Measurements from ENCODE around the gene OR2AG1.
A peak's percentile ranks its signal among the peaks of the same experiment; 100 is the strongest.
"Not testable (repeated sequence)": the region's sequence is repeated elsewhere in the genome, so short reads cannot be mapped to it uniquely, and the experiment has no call there.

OR2AG1 gene

GRCh38 chr11:6794639-6795038 lies 11.8 kb downstream of the OR2AG1 start:
- Histone ChIP-seq H3K18ac (ENCODE audit: low read length) (no peak overlapping the region), H2BK5ac (ENCODE audit: low read length) (no peak overlapping the region), H3K14ac (ENCODE audit: low read length) (no peak overlapping the region), H3K27ac (replicated peaks; ENCODE audit: low read length) (no peak overlapping the region), H3K9me3 (replicated peaks in 1 of 2; ENCODE audit: control insufficient read depth in 2 of 2, insufficient read depth in 1 of 2, low read depth in 1 of 2, low read length in 2 of 2) (no peaks in the 10 kb centered on the region), H2BK15ac (ENCODE audit: low read length) (no peak overlapping the region), H3K9ac (ENCODE audit: low read depth, low read length, poor library complexity) (no peak overlapping the region), H3K4me1 (ENCODE audit: control insufficient read depth in 2 of 2, insufficient read depth in 1 of 2, low read depth in 1 of 2, low read length in 2 of 2) (no peaks in the 10 kb centered on the region), H2BK120ac (ENCODE audit: low read depth, low read length) (no peak overlapping the region), H2AFZ (ENCODE audit: low read length) (no peak overlapping the region), H2BK12ac (ENCODE audit: low read length) (no peak overlapping the region), H3K4me2 (ENCODE audit: insufficient read depth, low read length, poor library complexity, severe bottlenecking) (no peak overlapping the region), H3K4ac (ENCODE audit: low read length) (no peak overlapping the region), H4K8ac (ENCODE audit: low read depth, low read length) (no peak overlapping the region), H3K23ac (ENCODE audit: low read depth, low read length, poor library complexity) (no peak overlapping the region), H3K4me3 (ENCODE audit: low read length in 2 of 2) (no peak overlapping the region), H3K27me3 (ENCODE audit: control insufficient read depth in 3 of 3, insufficient read depth in 3 of 3, low read depth in 1 of 3, low read length in 3 of 3) (no peaks in the 10 kb centered on the region), H4K91ac (ENCODE audit: low read depth, low read length, poor library complexity) (no peak overlapping the region), H3K36me3 (replicated peaks in 1 of 2; ENCODE audit: control insufficient read depth in 2 of 2, insufficient read depth in 2 of 2, low read length in 2 of 2) (no peaks in the 10 kb centered on the region), H3K79me1 (ENCODE audit: low read depth, low read length) (no peaks in the 10 kb centered on the region), H2AK5ac (ENCODE audit: low read depth, low read length) (no peak overlapping the region)
- no CpG with 5 or more reads among the region's 4 CpGs for WGBS, 2 donors (ENCODE audit: extremely low coverage in 2 of 2, insufficient read length in 2 of 2, insufficient replicate concordance in 1 of 2)
- no peak for DNase-seq (ENCODE audit: low spot score)

- no peak within 1 kb of the TSS for H4K8ac ChIP-seq (ENCODE audit: low read depth, low read length)
- H4K91ac ChIP-seq (ENCODE audit: low read depth, low read length, poor library complexity) = no peak within 1 kb of the TSS
- no peak for DNase-seq (ENCODE audit: low spot score)
- no peak within 1 kb of the TSS for H3K4ac ChIP-seq (ENCODE audit: low read length)
- no peaks in the 10 kb centered on the region for H3K79me1 ChIP-seq (ENCODE audit: low read depth, low read length)
- no peak within 1 kb of the TSS for H2AK5ac ChIP-seq (ENCODE audit: low read depth, low read length)
- no peaks in the 10 kb centered on the region for H3K4me1 ChIP-seq (ENCODE audit: control insufficient read depth in 2 of 2, insufficient read depth in 1 of 2, low read depth in 1 of 2, low read length in 2 of 2)
- no peak within 1 kb of the TSS for H3K9ac ChIP-seq (ENCODE audit: low read depth, low read length, poor library complexity)
- H3K18ac ChIP-seq (ENCODE audit: low read length) = no peak within 1 kb of the TSS
- H3K27me3 ChIP-seq (ENCODE audit: control insufficient read depth in 3 of 3, insufficient read depth in 3 of 3, low read depth in 1 of 3, low read length in 3 of 3) = no peaks in the 10 kb centered on the region
- no peak within 1 kb of the TSS for H2BK5ac ChIP-seq (ENCODE audit: low read length)
- no peak within 1 kb of the TSS for H3K14ac ChIP-seq (ENCODE audit: low read length)
- H2BK15ac ChIP-seq (ENCODE audit: low read length) = no peak within 1 kb of the TSS
- H2AFZ ChIP-seq (ENCODE audit: low read length) = no peak within 1 kb of the TSS
- H3K36me3 ChIP-seq (replicated peaks in 1 of 2; ENCODE audit: control insufficient read depth in 2 of 2, insufficient read depth in 2 of 2, low read length in 2 of 2) = no peaks in the 10 kb centered on the region
- H3K9me3 ChIP-seq (replicated peaks in 1 of 2; ENCODE audit: control insufficient read depth in 2 of 2, insufficient read depth in 1 of 2, low read depth in 1 of 2, low read length in 2 of 2) = no peaks in the 10 kb centered on the region
- no peak within 1 kb of the TSS for H3K23ac ChIP-seq (ENCODE audit: low read depth, low read length, poor library complexity)
- no peak within 1 kb of the TSS for H3K4me3 ChIP-seq (ENCODE audit: low read length in 2 of 2)
- WGBS, 2 donors (ENCODE audit: extremely low coverage in 2 of 2, insufficient read length in 2 of 2, insufficient replicate concordance in 1 of 2) = no CpG with 5 or more reads among the region's 1 CpG
- H2BK120ac ChIP-seq (ENCODE audit: low read depth, low read length) = no peak within 1 kb of the TSS
- no peak within 1 kb of the TSS for H3K4me2 ChIP-seq (ENCODE audit: insufficient read depth, low read length, poor library complexity, severe bottlenecking)
- no peak within 1 kb of the TSS for H2BK12ac ChIP-seq (ENCODE audit: low read length)
- no peak within 1 kb of the TSS for H3K27ac ChIP-seq (replicated peaks; ENCODE audit: low read length)
These were observed 16.6 kb downstream of the OR2AG1 start, which contains the start of gene OR6A2 for GRCh38 chr11:6799402-6799801. Gene OR6A2 (minus strand): TSS chr11:6799689. CDS start chr11:6795708, 3,981 bp downstream.

GRCh38 chr11:6801075-6801474 lies 18.3 kb downstream of the OR2AG1 start:
- not testable (repeated sequence) for H2BK15ac ChIP-seq (ENCODE audit: low read length); H2AFZ ChIP-seq (ENCODE audit: low read length); H2BK120ac ChIP-seq (ENCODE audit: low read depth, low read length); H3K23ac ChIP-seq (ENCODE audit: low read depth, low read length, poor library complexity); H3K79me1 ChIP-seq (ENCODE audit: low read depth, low read length); H3K4ac ChIP-seq (ENCODE audit: low read length); H4K91ac ChIP-seq (ENCODE audit: low read depth, low read length, poor library complexity); H3K27ac ChIP-seq (replicated peaks; ENCODE audit: low read length); H3K14ac ChIP-seq (ENCODE audit: low read length); H3K9me3 ChIP-seq (replicated peaks in 1 of 2; ENCODE audit: control insufficient read depth in 2 of 2, insufficient read depth in 1 of 2, low read depth in 1 of 2, low read length in 2 of 2); H3K36me3 ChIP-seq (replicated peaks in 1 of 2; ENCODE audit: control insufficient read depth in 2 of 2, insufficient read depth in 2 of 2, low read length in 2 of 2); H3K9ac ChIP-seq (ENCODE audit: low read depth, low read length, poor library complexity); H3K4me2 ChIP-seq (ENCODE audit: insufficient read depth, low read length, poor library complexity, severe bottlenecking); H3K4me1 ChIP-seq (ENCODE audit: control insufficient read depth in 2 of 2, insufficient read depth in 1 of 2, low read depth in 1 of 2, low read length in 2 of 2); DNase-seq (ENCODE audit: low spot score); H2AK5ac ChIP-seq (ENCODE audit: low read depth, low read length); H2BK12ac ChIP-seq (ENCODE audit: low read length); H3K4me3 ChIP-seq (ENCODE audit: low read length in 2 of 2); H2BK5ac ChIP-seq (ENCODE audit: low read length); H3K18ac ChIP-seq (ENCODE audit: low read length); H3K27me3 ChIP-seq (ENCODE audit: control insufficient read depth in 3 of 3, insufficient read depth in 3 of 3, low read depth in 1 of 3, low read length in 3 of 3); H4K8ac ChIP-seq (ENCODE audit: low read depth, low read length)

GRCh38 chr11:6812390-6813005 lies 29.7 kb downstream of the OR2AG1 start:
- Histone ChIP-seq H3K79me1 (ENCODE audit: low read depth, low read length) (no peaks in the 10 kb centered on the region), H3K4ac (ENCODE audit: low read length) (no peak overlapping the region), H3K36me3 (replicated peaks in 1 of 2; ENCODE audit: control insufficient read depth in 2 of 2, insufficient read depth in 2 of 2, low read length in 2 of 2) (no peaks in the 10 kb centered on the region), H3K27me3 (ENCODE audit: control insufficient read depth in 3 of 3, insufficient read depth in 3 of 3, low read depth in 1 of 3, low read length in 3 of 3) (no peaks in the 10 kb centered on the region), H3K9ac (ENCODE audit: low read depth, low read length, poor library complexity) (no peak overlapping the region), H3K18ac (ENCODE audit: low read length) (no peak overlapping the region), H3K4me1 (ENCODE audit: control insufficient read depth in 2 of 2, insufficient read depth in 1 of 2, low read depth in 1 of 2, low read length in 2 of 2) (no peaks in the 10 kb centered on the region), H3K27ac (replicated peaks; ENCODE audit: low read length) (no peak overlapping the region), H3K23ac (ENCODE audit: low read depth, low read length, poor library complexity) (no peak overlapping the region), H2BK12ac (ENCODE audit: low read length) (no peak overlapping the region), H2AFZ (ENCODE audit: low read length) (no peak overlapping the region), H4K8ac (ENCODE audit: low read depth, low read length) (no peak overlapping the region), H3K4me2 (ENCODE audit: insufficient read depth, low read length, poor library complexity, severe bottlenecking) (no peak overlapping the region), H3K4me3 (ENCODE audit: low read length in 2 of 2) (no peak overlapping the region), H2BK15ac (ENCODE audit: low read length) (no peak overlapping the region), H4K91ac (ENCODE audit: low read depth, low read length, poor library complexity) (no peak overlapping the region), H2BK5ac (ENCODE audit: low read length) (no peak overlapping the region), H2AK5ac (ENCODE audit: low read depth, low read length) (no peak overlapping the region), H3K14ac (ENCODE audit: low read length) (no peak overlapping the region), H3K9me3 (replicated peaks in 1 of 2; ENCODE audit: control insufficient read depth in 2 of 2, insufficient read depth in 1 of 2, low read depth in 1 of 2, low read length in 2 of 2) (peaks cover 0 to 5% of the 10 kb centered on the region in 2 donors), H2BK120ac (ENCODE audit: low read depth, low read length) (no peak overlapping the region)
- DNase-seq (ENCODE audit: low spot score) = peak; percentile 43
- no CpG with 5 or more reads among the region's 6 CpGs for WGBS, 2 donors (ENCODE audit: extremely low coverage in 2 of 2, insufficient read length in 2 of 2, insufficient replicate concordance in 1 of 2)

Measured in neuronal stem cell (in vitro differentiated cells).